ENCODE measurements around the gene MRC2. TPM values are rescaled to one million over a fixed set of nuclear protein-coding genes. Genes with fewer than 3 reads are reported as not detected.

The MRC2 gene
- total and polyA plus RNA-seq, 3 donors from 2014 or later = 32.9 to 60.9 (median 40.3) TPM

DNA sequence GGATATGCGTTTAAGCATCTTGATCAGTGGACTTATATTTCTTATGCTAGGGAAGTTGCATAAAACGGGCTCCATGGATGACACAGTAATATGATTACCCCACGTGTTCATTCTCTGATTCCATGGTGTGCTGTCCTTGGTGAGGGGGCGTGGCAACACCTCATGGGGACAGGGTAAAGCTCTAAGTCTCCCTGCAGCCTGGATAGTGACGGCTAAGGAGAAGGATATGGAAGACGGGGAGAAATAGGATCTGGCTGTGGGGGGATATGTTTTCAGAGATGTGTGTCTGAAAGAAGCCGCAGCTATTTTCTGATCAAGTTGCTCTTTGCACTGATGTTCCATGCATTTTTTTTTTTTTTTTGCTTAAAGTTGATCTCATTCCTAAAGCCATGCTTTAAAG lies 96.4 kb downstream of the MRC2 start:
- Histone ChIP-seq H3K27me3 (no peaks in the 10 kb centered on the region), H3K4me3 (no peak overlapping the region), H3K27ac (no peak overlapping the region), H3K36me3 (ENCODE audit: low read depth, missing control alignments) (no peaks in the 10 kb centered on the region), H3K4me1 (peaks cover 2% of the 10 kb centered on the region), H3K9me3 (no peaks in the 10 kb centered on the region)
- DNase-seq = no peak
- TF ChIP-seq, protein P1, sequence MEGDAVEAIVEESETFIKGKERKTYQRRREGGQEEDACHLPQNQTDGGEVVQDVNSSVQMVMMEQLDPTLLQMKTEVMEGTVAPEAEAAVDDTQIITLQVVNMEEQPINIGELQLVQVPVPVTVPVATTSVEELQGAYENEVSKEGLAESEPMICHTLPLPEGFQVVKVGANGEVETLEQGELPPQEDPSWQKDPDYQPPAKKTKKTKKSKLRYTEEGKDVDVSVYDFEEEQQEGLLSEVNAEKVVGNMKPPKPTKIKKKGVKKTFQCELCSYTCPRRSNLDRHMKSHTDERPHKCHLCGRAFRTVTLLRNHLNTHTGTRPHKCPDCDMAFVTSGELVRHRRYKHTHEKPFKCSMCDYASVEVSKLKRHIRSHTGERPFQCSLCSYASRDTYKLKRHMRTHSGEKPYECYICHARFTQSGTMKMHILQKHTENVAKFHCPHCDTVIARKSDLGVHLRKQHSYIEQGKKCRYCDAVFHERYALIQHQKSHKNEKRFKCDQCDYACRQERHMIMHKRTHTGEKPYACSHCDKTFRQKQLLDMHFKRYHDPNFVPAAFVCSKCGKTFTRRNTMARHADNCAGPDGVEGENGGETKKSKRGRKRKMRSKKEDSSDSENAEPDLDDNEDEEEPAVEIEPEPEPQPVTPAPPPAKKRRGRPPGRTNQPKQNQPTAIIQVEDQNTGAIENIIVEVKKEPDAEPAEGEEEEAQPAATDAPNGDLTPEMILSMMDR (IDR thresholded peaks at IDR 0.05) = no peak
- TF ChIP-seq POLR2A (IDR thresholded peaks at IDR 0.05) = no peak
- intact Hi-C loops (cut with DNase I; ENCODE audit: low total_unique reads) = no loop called here
- 68 to 70% methylated on average over 7 of the region's 7 CpGs for WGBS, 2 donors

DNA sequence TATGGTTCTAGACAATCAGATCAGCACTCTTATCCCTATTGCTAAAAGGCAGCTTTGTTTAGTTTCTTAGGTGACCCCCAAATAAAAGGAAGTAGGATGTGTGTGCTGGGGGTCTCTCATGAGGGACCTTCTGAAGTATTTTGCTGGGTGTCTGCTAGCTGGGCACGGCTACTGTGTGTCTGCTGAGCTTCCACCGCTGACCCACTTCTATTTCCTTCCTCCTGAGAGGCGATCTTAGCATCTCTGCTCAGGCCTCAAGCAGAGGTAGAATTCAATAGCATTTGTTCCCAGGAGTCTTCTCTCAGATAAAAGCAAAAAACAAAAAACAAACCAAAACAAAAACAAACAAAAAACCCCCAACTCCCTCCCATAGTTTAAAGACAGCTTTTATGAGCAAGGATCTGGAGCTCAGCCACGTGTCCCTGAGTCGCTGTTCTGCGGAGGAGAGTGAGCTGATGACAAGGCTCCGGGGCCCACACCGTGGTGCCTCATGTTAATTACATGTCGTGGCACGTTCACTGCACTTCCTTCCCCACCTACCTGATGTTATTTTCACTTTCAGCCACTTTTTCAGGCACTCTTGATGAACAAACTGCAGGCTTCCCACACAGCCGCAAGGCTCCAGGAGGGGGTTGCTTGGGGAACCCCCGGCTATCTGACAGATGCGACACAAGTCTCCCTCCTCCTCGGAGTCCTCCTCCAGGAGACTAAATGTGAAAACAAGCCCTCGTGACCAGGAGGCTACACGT lies 97.1 kb downstream of the MRC2 start:
- no peak for TF ChIP-seq POLR2A (IDR thresholded peaks at IDR 0.05)
- TF ChIP-seq, protein P1 (IDR thresholded peaks at IDR 0.05) = no peak
- no peak for DNase-seq
- H3K4me1 ChIP-seq = peaks cover 2% of the 10 kb centered on the region
- no peak overlapping the region for H3K27ac ChIP-seq
- WGBS, 2 donors = 53 to 68% methylated on average over 15 to 16 of the region's 16 CpGs
- no peaks in the 10 kb centered on the region for H3K36me3 ChIP-seq (ENCODE audit: low read depth, missing control alignments)
- H3K9me3 ChIP-seq = no peaks in the 10 kb centered on the region
- intact Hi-C loops (cut with DNase I; ENCODE audit: low total_unique reads) = no loop called here
- no peak overlapping the region for H3K4me3 ChIP-seq
- H3K27me3 ChIP-seq = no peaks in the 10 kb centered on the region

DNA sequence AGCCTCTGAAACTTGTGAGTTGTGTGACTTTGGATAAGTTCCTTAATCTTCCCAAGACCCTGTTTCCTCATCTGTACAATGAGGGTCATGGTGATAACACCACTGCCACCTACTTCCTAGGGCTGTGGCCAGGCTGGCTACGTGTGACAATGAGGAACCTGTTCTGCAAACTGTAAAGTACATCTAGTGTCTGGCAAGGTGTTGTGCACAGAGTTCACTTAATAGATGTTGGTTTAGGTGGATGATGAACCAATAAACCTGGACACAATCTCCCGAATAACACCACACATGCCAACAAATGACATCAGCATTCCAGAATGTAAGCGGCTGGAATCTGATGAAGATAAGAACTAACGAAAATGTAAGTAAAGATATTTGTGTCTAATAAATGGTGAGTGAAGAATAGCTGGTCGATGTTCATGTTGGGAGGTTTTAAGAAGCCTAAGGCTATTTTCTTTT lies 98.3 kb downstream of the MRC2 start:
- intact Hi-C loops (cut with DNase I; ENCODE audit: low total_unique reads) = no loop called here
- no peak for TF ChIP-seq POLR2A (IDR thresholded peaks at IDR 0.05)
- TF ChIP-seq, protein P1 (IDR thresholded peaks at IDR 0.05) = no peak
- DNase-seq = no peak
- H3K4me3 ChIP-seq = no peak overlapping the region
- no peaks in the 10 kb centered on the region for H3K9me3 ChIP-seq
- H3K4me1 ChIP-seq = peaks cover 2% of the 10 kb centered on the region
- H3K27me3 ChIP-seq = no peaks in the 10 kb centered on the region
- no peaks in the 10 kb centered on the region for H3K36me3 ChIP-seq (ENCODE audit: low read depth, missing control alignments)
- 46 to 61% methylated on average over 5 of the region's 5 CpGs for WGBS, 2 donors
- H3K27ac ChIP-seq = no peak overlapping the region

DNA sequence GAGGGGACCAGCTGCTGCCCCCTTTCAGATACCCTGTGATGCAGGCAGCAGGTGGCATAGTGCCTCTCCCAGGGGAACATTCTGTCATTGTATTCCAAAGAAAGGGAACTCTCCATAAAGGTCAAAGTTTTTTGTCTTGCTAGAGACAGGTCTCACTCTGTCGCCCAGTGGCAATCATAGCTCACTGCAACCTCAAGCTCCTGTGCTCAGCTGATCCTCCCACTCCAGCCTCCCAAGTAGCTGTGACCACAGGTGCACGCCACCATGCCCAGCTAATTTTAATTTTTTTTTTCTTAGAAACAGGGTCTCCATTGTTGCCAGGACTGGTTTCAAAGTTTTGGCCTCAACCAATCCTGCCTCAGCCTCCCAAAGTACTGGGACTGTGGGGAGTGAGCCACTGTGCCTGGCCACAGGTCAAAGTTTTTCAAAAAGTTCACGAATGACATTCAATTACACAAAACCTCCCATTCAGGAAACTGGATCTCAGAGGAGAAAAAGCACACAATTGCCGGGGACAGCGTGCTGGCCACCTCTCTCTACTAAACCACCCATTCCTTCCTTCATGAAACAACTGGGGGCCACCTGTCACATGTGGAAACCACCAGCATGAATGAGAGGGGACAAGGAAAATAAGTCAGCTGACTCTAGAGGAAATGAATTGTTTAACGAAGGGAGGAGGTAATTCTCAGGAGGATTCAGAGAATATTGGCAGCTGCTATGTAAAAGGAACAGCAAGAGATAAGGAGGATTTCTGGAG lies 100.6 kb downstream of the MRC2 start:
- no peaks in the 10 kb centered on the region for H3K36me3 ChIP-seq (ENCODE audit: low read depth, missing control alignments)
- intact Hi-C loops (cut with DNase I; ENCODE audit: low total_unique reads) = no loop called here
- DNase-seq = no peak
- H3K9me3 ChIP-seq = no peaks in the 10 kb centered on the region
- TF ChIP-seq, protein P1 (IDR thresholded peaks at IDR 0.05) = no peak
- no peak for TF ChIP-seq POLR2A (IDR thresholded peaks at IDR 0.05)
- WGBS, 2 donors = 69 to 74% methylated on average over 6 of the region's 6 CpGs
- H3K4me1 ChIP-seq = peaks cover 2% of the 10 kb centered on the region
- H3K27me3 ChIP-seq = no peaks in the 10 kb centered on the region
- no peak overlapping the region for H3K4me3 ChIP-seq
- no peak overlapping the region for H3K27ac ChIP-seq
